H1 (cell line): Measurements from ENCODE around the gene SMIM44. TPM values are rescaled to one million over a fixed set of nuclear protein-coding genes. Genes with fewer than 3 reads are reported as not detected.
A peak's percentile ranks its signal among the peaks of the same experiment; 100 is the strongest.

Experiments used
- CTCF ChIA-PET: fragments of 300-600 bp; sonication (Branson Sonifier 250); formaldehyde crosslinking; loops from one replicate; lab custom pipeline; 2021; ENCODE audit not compliant: partially characterized antibody; lab: Charles Lee
- POLR2A ChIA-PET: fragments of 300-600 bp; sonication (Branson Sonifier 250); formaldehyde crosslinking; loops from one replicate; lab custom pipeline; 2021; ENCODE audit warnings: inconsistent platforms; ENCODE audit not compliant: partially characterized antibody; lab: Charles Lee
- DNase-seq, 2 experiments: peaks; one replicate each; pipeline versions ENCODE4 v3.0.0 to v3.0.0-alpha.2; 2010 to 2022; ENCODE audit warnings: low spot score in 2 of 2, low read depth in 1 of 2, mixed read lengths in 1 of 2
- FAIRE-seq: peaks from 2 replicates; lab custom pipeline; 2011; peaks lifted over from hg19 to GRCh38; lab: Jason Lieb, UNC
- H2AFZ ChIP-seq: 2 replicates; pipeline ENCODE4 v1.8.1; 2012; ENCODE audit warnings: low read length, inconsistent platforms
- H2AK5ac ChIP-seq: 2 replicates; pipeline ENCODE4 v1.6.1; 2013; ENCODE audit warnings: low read depth, low read length
- H2BK120ac ChIP-seq: replicated peaks from 2 replicates; pipeline ENCODE3; 2013; ENCODE audit warnings: low read depth, low read length, inconsistent platforms
- H2BK12ac ChIP-seq: 2 replicates; pipeline ENCODE4 v1.6.1; 2013; ENCODE audit warnings: low read depth, low read length
- H2BK15ac ChIP-seq: 2 replicates; pipeline ENCODE4 v1.6.1; 2013; ENCODE audit warnings: low read length
- H2BK20ac ChIP-seq: 2 replicates; pipeline ENCODE4 v1.6.1; 2013; ENCODE audit warnings: low read length
- H2BK5ac ChIP-seq: 2 replicates; pipeline ENCODE4 v1.6.1; 2013; ENCODE audit warnings: low read depth, low read length
- H3K14ac ChIP-seq: 2 replicates; pipeline ENCODE4 v1.6.1; 2013; ENCODE audit warnings: inconsistent platforms; ENCODE audit not compliant: insufficient read length
- H3K18ac ChIP-seq: 2 replicates; pipeline ENCODE4 v1.6.1; 2013; ENCODE audit warnings: low read length; ENCODE audit errors: extremely low read depth
- H3K23ac ChIP-seq: 2 replicates; pipeline ENCODE4 v1.6.1; 2013; ENCODE audit warnings: inconsistent platforms; ENCODE audit not compliant: insufficient read length
- H3K23me2 ChIP-seq: 2 replicates; pipeline ENCODE4 v1.6.1; 2013; ENCODE audit warnings: low read depth, low read length
- H3K27ac ChIP-seq: 2 replicates; pipeline ENCODE4 v1.6.1; 2011; ENCODE audit warnings: low read depth, low read length, inconsistent platforms
- H3K27me3 ChIP-seq, 4 experiments: replicated peaks in 1 of 4; 1 replicate in 1 of 4; 2 replicates in 3 of 4; pipeline versions ENCODE4 v1.6.1 to v1.8.1; 2011 to 2013; ENCODE audit warnings: low read length in 3 of 4, mild to moderate bottlenecking in 3 of 4, inconsistent platforms in 2 of 4, mixed read lengths in 2 of 4, moderate library complexity in 1 of 4; ENCODE audit not compliant: control insufficient read depth in 3 of 4, insufficient read depth in 3 of 4; ENCODE audit errors: extremely low read depth in 1 of 4
- H3K36me3 ChIP-seq, 4 experiments: 2 replicates each; pipeline versions ENCODE4 v1.6.1 to v1.8.1; 2011 to 2013; ENCODE audit warnings: mild to moderate bottlenecking in 4 of 4, low read length in 3 of 4, moderate library complexity in 2 of 4, control low read depth in 1 of 4, inconsistent platforms in 1 of 4; ENCODE audit not compliant: insufficient read depth in 4 of 4, control insufficient read depth in 2 of 4
- H3K4ac ChIP-seq: replicated peaks from 2 replicates; pipeline ENCODE3; 2013; ENCODE audit warnings: low read length, low read depth, mixed read lengths, inconsistent platforms; ENCODE audit not compliant: insufficient read length
- H3K4me1 ChIP-seq, 4 experiments: replicated peaks in 1 of 4; 1 replicate in 1 of 4; 2 replicates in 3 of 4; pipeline versions ENCODE4 v1.6.1 to v1.8.1; 2011 to 2013; ENCODE audit warnings: low read length in 3 of 4, inconsistent platforms in 2 of 4, mixed read lengths in 1 of 4; ENCODE audit not compliant: insufficient read depth in 4 of 4, control insufficient read depth in 3 of 4
- H3K4me2 ChIP-seq, 2 experiments: 2 replicates each; pipeline versions ENCODE4 v1.6.1 to v1.8.1; 2011 to 2013; ENCODE audit warnings: low read depth in 2 of 2, low read length in 2 of 2, control low read depth in 1 of 2, inconsistent platforms in 1 of 2, mild to moderate bottlenecking in 1 of 2; ENCODE audit not compliant: insufficient read depth in 1 of 2
- H3K4me3 ChIP-seq, 4 experiments: fragments of 200-600, 300-600 bp in 1 of 4; sonication (generic), shearing (Covaris generic), sonication (Bioruptor Twin) in 1 of 4; 2 replicates each; pipeline versions ENCODE4 v1.5.1 to v1.8.1; 2011 to 2016; ENCODE audit warnings: low read length in 4 of 4, low read depth in 3 of 4, control low read depth in 2 of 4, inconsistent platforms in 2 of 4, mild to moderate bottlenecking in 2 of 4, mixed read lengths in 1 of 4, moderate library complexity in 1 of 4; ENCODE audit not compliant: insufficient read depth in 2 of 4; ENCODE audit errors: extremely low read depth in 1 of 4
- H3K56ac ChIP-seq: replicated peaks from 2 replicates; pipeline ENCODE3; 2013; ENCODE audit warnings: low read depth, mild to moderate bottlenecking, mixed read lengths, low read length, inconsistent platforms; ENCODE audit not compliant: insufficient read length
- H3K79me1 ChIP-seq: 2 replicates; pipeline ENCODE4 v1.6.1; 2013; ENCODE audit warnings: low read depth, low read length, control low read depth
- H3K79me2 ChIP-seq, 2 experiments: 2 replicates each; pipeline versions ENCODE4 v1.6.1 to v1.8.1; 2012 to 2013; ENCODE audit warnings: low read length in 2 of 2, mild to moderate bottlenecking in 2 of 2, inconsistent platforms in 1 of 2; ENCODE audit not compliant: insufficient read depth in 2 of 2, control insufficient read depth in 1 of 2
- H3K9ac ChIP-seq, 4 experiments: replicated peaks in 1 of 4; 1 replicate in 1 of 4; 2 replicates in 3 of 4; pipeline versions ENCODE4 v1.6.1 to v1.8.1; 2011 to 2013; ENCODE audit warnings: low read depth in 3 of 4, low read length in 3 of 4, control low read depth in 2 of 4, mild to moderate bottlenecking in 2 of 4, moderate library complexity in 2 of 4, inconsistent platforms in 1 of 4; ENCODE audit errors: extremely low read depth in 1 of 4
- H3K9me3 ChIP-seq, 2 experiments: 2 replicates each; pipeline versions ENCODE4 v1.6.1 to v1.8.1; 2012 to 2013; ENCODE audit warnings: mild to moderate bottlenecking in 2 of 2, moderate library complexity in 2 of 2, control low read depth in 1 of 2, inconsistent platforms in 1 of 2, low read depth in 1 of 2, low read length in 1 of 2, mixed read lengths in 1 of 2; ENCODE audit not compliant: insufficient read depth in 2 of 2
- H4K20me1 ChIP-seq, 2 experiments: replicated peaks in 1 of 2; 2 replicates each; pipeline versions ENCODE3 to v1.8.1; 2011 to 2013; ENCODE audit warnings: inconsistent platforms in 2 of 2, low read length in 2 of 2, mild to moderate bottlenecking in 1 of 2; ENCODE audit not compliant: insufficient read depth in 2 of 2, control insufficient read depth in 1 of 2
- H4K5ac ChIP-seq: 2 replicates; pipeline ENCODE4 v1.6.1; 2013; ENCODE audit warnings: low read length, low read depth, mixed read lengths, inconsistent platforms; ENCODE audit not compliant: insufficient read length
- H4K8ac ChIP-seq: 2 replicates; pipeline ENCODE4 v1.8.0; 2013; ENCODE audit warnings: mild to moderate bottlenecking, moderate library complexity, low read length, inconsistent platforms; ENCODE audit not compliant: insufficient read depth; ENCODE audit errors: extremely low read depth
- H4K91ac ChIP-seq: replicated peaks from 2 replicates; pipeline ENCODE3; 2013; ENCODE audit warnings: low read length, mixed read lengths, inconsistent platforms; ENCODE audit not compliant: insufficient read length
- ASH2L ChIP-seq: fragments of 200-600, 300-600 bp; sonication (generic); IDR thresholded peaks from one replicate; pipeline ENCODE4 v1.7.1; 2017; ENCODE audit warnings: low read length
- BACH1 ChIP-seq: IDR thresholded peaks from 2 replicates; pipeline ENCODE4 v1.6.1; 2012; ENCODE audit warnings: low read length, improper control_type of control experiment
- BRCA1 ChIP-seq: IDR thresholded peaks from 2 replicates; pipeline ENCODE4 v1.6.1; 2012; ENCODE audit warnings: low read depth, low read length, improper control_type of control experiment
- CREB1 ChIP-seq: IDR thresholded peaks from 2 replicates; pipeline ENCODE4 v1.6.1; 2012; ENCODE audit warnings: inconsistent platforms
- HDAC2 ChIP-seq, 2 experiments: fragments of 300-600 bp in 1 of 2; sonication (generic) in 1 of 2; IDR thresholded peaks; 2 replicates each; pipeline ENCODE4 v1.6.1; 2011 to 2012; ENCODE audit warnings: low read depth in 2 of 2, low read length in 2 of 2, mild to moderate bottlenecking in 2 of 2, moderate library complexity in 2 of 2, borderline replicate concordance in 1 of 2, inconsistent platforms in 1 of 2
- JUND ChIP-seq: IDR thresholded peaks from 2 replicates; pipeline ENCODE4 v1.6.1; 2011; ENCODE audit warnings: mild to moderate bottlenecking, improper control_type of control experiment, low read length
- PHF8 ChIP-seq: fragments of 200-600 bp; sonication (generic); conservative IDR thresholded peaks from 2 replicates; pipeline ENCODE4 v1.7.1; 2012; ENCODE audit warnings: low read depth, mild to moderate bottlenecking, inconsistent platforms, low read length, moderate library complexity
- SIRT6 ChIP-seq: IDR thresholded peaks from one replicate; pipeline ENCODE4 v1.7.1; 2012; ENCODE audit warnings: low read length, inconsistent platforms
- SRF ChIP-seq: IDR thresholded peaks from 2 replicates; pipeline ENCODE4 v1.6.1; 2011; ENCODE audit warnings: mild to moderate bottlenecking, low read depth, low read length, moderate library complexity
- WGBS, 2 experiments: shearing (Covaris generic) in 1 of 2; methylation state at CpG; one replicate each; pipeline versions ENCODE4 v1.1.6 to v1.1.7; 2013 to 2015; ENCODE audit warnings: low lambda C conversion rate in 2 of 2, mixed read lengths in 2 of 2, inconsistent platforms in 1 of 2, low coverage in 1 of 2, missing lambda C conversion rate in 1 of 2; ENCODE audit not compliant: insufficient replicate concordance in 2 of 2, insufficient coverage in 1 of 2, insufficient read length in 1 of 2; ENCODE audit errors: extremely low coverage in 1 of 2, missing lambda C conversion rate in 1 of 2; 5-methylcytosine and 5-hydroxymethylcytosine counted together
- polyA plus RNA-seq, 7 experiments: library from polyadenylated mRNA; depleted of rRNA in 3 of 7; stranded (reverse) in 5 of 7; unstranded in 2 of 7; fragments of >200 nt in 5 of 7; fragments of 200-250 nt in 2 of 7; gene quantifications; 1 replicate in 5 of 7; 2 replicates in 1 of 7; 4 replicates in 1 of 7; pipeline versions ENCODE4 v1.2.1 to v1.2.3, GENCODE V29; 2011 to 2013; ENCODE audit warnings: missing spikeins in 2 of 7, mixed read lengths in 2 of 7
- total RNA-seq: library from RNA; stranded (reverse); fragmentation: NEBNext Ultra II Directional; extraction: Animal tissue kit (Norgen Biotek cat#: 25700); gene quantifications from 2 replicates; pipeline ENCODE4 v1.2.1, GENCODE V29; 2021

SMIM44 gene
- total and polyA plus RNA-seq, 2 of the 8 experiments (the other 6 are each of a cell fraction or from before 2014, with no cell fraction given): not detected

DNA sequence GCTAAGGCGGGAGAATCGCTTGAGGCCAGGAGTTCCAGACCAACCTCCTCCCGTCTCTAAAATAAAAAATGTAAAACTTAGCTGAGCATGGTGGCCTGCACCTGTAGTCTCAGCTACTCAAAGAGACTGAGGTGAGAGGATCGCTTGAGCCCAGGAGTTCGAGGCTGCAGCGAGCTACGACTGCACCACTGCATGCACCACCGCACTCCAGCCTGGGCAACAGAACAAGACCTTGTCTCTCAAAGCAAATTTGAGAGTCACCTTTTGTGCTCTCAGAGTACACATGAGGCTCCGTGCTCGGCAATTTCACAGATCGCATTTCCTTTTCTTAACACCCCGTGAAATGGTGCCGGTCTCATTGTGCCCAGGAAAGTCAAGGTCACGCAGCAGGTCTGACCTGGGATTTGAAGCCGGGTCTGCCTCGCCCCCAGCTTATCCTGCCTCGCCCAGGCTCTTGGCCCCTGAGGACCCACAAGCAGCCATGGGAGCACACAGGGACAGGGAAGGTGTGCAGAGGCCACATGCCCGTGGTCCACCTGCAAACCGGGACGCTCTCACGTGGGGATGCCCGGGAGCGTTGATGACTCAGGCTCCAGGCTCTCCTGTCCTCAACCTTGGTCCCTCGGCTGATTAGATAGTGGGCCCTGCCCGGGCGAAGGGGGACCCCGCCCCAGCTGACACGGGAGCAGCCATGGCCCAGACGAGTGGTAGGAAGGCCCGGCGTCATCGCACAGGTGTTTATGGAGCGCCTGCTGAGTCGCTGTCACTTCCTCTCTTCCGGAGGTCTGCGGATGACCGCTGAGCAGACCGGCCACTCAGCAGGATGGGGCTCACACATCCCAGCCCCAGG lies 1.8 kb downstream of the SMIM44 start:
- Histone ChIP-seq H2AK5ac (no peak overlapping the region), H3K18ac (no peak overlapping the region), H3K4me1 (peaks cover 0 to 7% (median 5%) of the 10 kb centered on the region in 4 experiments; a peak in 6 of 7 replicates), H3K9me3 (no peaks in the 10 kb centered on the region), H3K4me3 (no peak overlapping the region), H3K4ac (no peak overlapping the region), H4K20me1 (peaks cover 0 to 3% of the 10 kb centered on the region in 2 experiments), H2BK12ac (0 out of 2 replicates have a peak overlapping the region, but pooled peaks have one; percentile 44), H3K27me3 (0 out of 7 replicates have a peak, but pooled peaks cover 0 to 4% (median 0%) of the 10 kb centered on the region in 4 experiments), H2BK120ac (no peak overlapping the region), H4K5ac (peak overlapping the region; percentile 27), H2AFZ (no peak overlapping the region), H3K4me2 (peak overlapping the region in 1 of 2 experiments; percentile 46; a peak in 1 of 4 replicates), H3K79me2 (no peaks in the 10 kb centered on the region), H3K56ac (no peak overlapping the region), H3K79me1 (no peaks in the 10 kb centered on the region), H3K14ac (no peak overlapping the region), H2BK5ac (no peak overlapping the region), H3K9ac (no peak overlapping the region; a peak in 1 of 7 replicates), H2BK20ac (peak overlapping the region; percentile 9; the same call in 1 of the 2 replicates), H2BK15ac (no peak overlapping the region), H4K8ac (peak overlapping the region; percentile 74; the same call in 1 of the 2 replicates), H3K23me2 (peaks cover 12% of the 10 kb centered on the region; the same call in 1 of the 2 replicates), H4K91ac (no peak overlapping the region), H3K27ac (no peak overlapping the region), H3K23ac (no peak overlapping the region), H3K36me3 (no peaks in the 10 kb centered on the region)
- FAIRE-seq: no peak
- no peak for TF ChIP-seq PHF8
- TF ChIP-seq BACH1: no peak
- no peak for TF ChIP-seq SIRT6
- TF ChIP-seq JUND: no peak
- no peak for TF ChIP-seq HDAC2 (IDR thresholded peaks at IDR 0.05; ENCODE audit: borderline replicate concordance in 1 of 2, low read depth in 2 of 2, low read length in 2 of 2)
- no peak for TF ChIP-seq BRCA1
- TF ChIP-seq ASH2L: no peak
- no peak for TF ChIP-seq SRF
- TF ChIP-seq CREB1: no peak
- ChIA-PET CTCF (interaction anchor here (0.6 to 8.4 kb wide), 7 partner anchors 10 to 1520 kb away, joined by 3 to 97 read pairs (median 3); no protein-coding TSS in a partner anchor), POLR2A (interaction anchor here (0.6 to 3.0 kb wide), 4 partner anchors 10 to 187 kb away, joined by 3 to 18 read pairs (median 4); partner anchors contain the start of gene DOHH)
- 87% methylated on average over 37 of the region's 38 CpGs; no CpG with 5 or more reads in 1 of the 2 experiments for WGBS, 2 experiments
- DNase-seq: no peak
